ENCODE results near the gene G3BP1. TPM values are rescaled to one million over a fixed set of nuclear protein-coding genes. Genes with fewer than 3 reads are reported as not detected.
A peak's percentile ranks its signal among the peaks of the same experiment; 100 is the strongest.
"Not testable (repeated sequence)": the region's sequence is repeated elsewhere in the genome, so short reads cannot be mapped to it uniquely, and the experiment has no call there.

G3BP1 gene
- total and polyA plus RNA-seq, 5 donors: 25.5 to 121 (median 111) TPM

- DNase-seq (no peak), ATAC-seq (no peak)
- H3K27me3 ChIP-seq (ENCODE audit: control insufficient read depth, insufficient read depth): no peaks in the 10 kb centered on the region
- H3K4me1 ChIP-seq (ENCODE audit: control insufficient read depth, insufficient read depth, low read length): peaks cover 2% of the 10 kb centered on the region
- H3K9me3 ChIP-seq (ENCODE audit: control insufficient read depth, low read length): no peaks in the 10 kb centered on the region
- intact Hi-C loops (cut with DNase I): loop anchor here (5.0 to 10.0 kb wide), 4 partner anchors 445 to 692 kb away; no protein-coding TSS in a partner anchor
- no peak overlapping the region for H3K27ac ChIP-seq (ENCODE audit: low read length)
- no peak overlapping the region for H3K4me3 ChIP-seq (ENCODE audit: low read length)
Measured at GRCh38 chr5:151819830-151820229, 48.1 kb downstream of the G3BP1 start.

- intact Hi-C loops (cut with DNase I): loop anchor here (5.0 to 10.0 kb wide), 4 partner anchors 445 to 692 kb away; no protein-coding TSS in a partner anchor
- Histone ChIP-seq H3K9me3 (ENCODE audit: control insufficient read depth, low read length) (no peaks in the 10 kb centered on the region), H3K27me3 (ENCODE audit: control insufficient read depth, insufficient read depth) (no peaks in the 10 kb centered on the region), H3K4me1 (ENCODE audit: control insufficient read depth, insufficient read depth, low read length) (peaks cover 2% of the 10 kb centered on the region), H3K27ac (ENCODE audit: low read length) (no peak overlapping the region), H3K4me3 (ENCODE audit: low read length) (no peak overlapping the region)
- WGBS: 67% methylated on average over 3 of the region's 3 CpGs
- DNase-seq (no peak), ATAC-seq (no peak)
Measured at GRCh38 chr5:151820271-151820670, 48.5 kb downstream of the G3BP1 start.

GRCh38 chr5:151820903-151821302 is 49.1 kb downstream of the G3BP1 start:
- intact Hi-C loops (cut with DNase I): loop anchor here (5.0 to 10.0 kb wide), 4 partner anchors 444 to 691 kb away; no protein-coding TSS in a partner anchor
- Histone ChIP-seq H3K9me3 (ENCODE audit: control insufficient read depth, low read length) (no peaks in the 10 kb centered on the region), H3K4me1 (ENCODE audit: control insufficient read depth, insufficient read depth, low read length) (peaks cover 2% of the 10 kb centered on the region), H3K4me3 (ENCODE audit: low read length) (no peak overlapping the region), H3K27me3 (ENCODE audit: control insufficient read depth, insufficient read depth) (no peaks in the 10 kb centered on the region), H3K27ac (ENCODE audit: low read length) (no peak overlapping the region)
- no peak for DNase-seq
- no peak for ATAC-seq
- 53% methylated on average over 1 of the region's 1 CpG for WGBS

GRCh38 chr5:151822141-151822540 is 50.4 kb downstream of the G3BP1 start:
- ATAC-seq: no peak
- 96% methylated on average over 4 of the region's 4 CpGs for WGBS
- H3K9me3 ChIP-seq (ENCODE audit: control insufficient read depth, low read length): no peaks in the 10 kb centered on the region
- H3K4me1 ChIP-seq (ENCODE audit: control insufficient read depth, insufficient read depth, low read length): peaks cover 2% of the 10 kb centered on the region
- intact Hi-C loops (cut with DNase I): loop anchor here (5.0 to 10.0 kb wide), 4 partner anchors 443 to 690 kb away; no protein-coding TSS in a partner anchor
- no peak overlapping the region for H3K4me3 ChIP-seq (ENCODE audit: low read length)
- no peaks in the 10 kb centered on the region for H3K27me3 ChIP-seq (ENCODE audit: control insufficient read depth, insufficient read depth)
- DNase-seq: no peak
- H3K27ac ChIP-seq (ENCODE audit: low read length): no peak overlapping the region

GRCh38 chr5:151825445-151825844 is 53.7 kb downstream of the G3BP1 start:
- Histone ChIP-seq H3K27me3 (ENCODE audit: control insufficient read depth, insufficient read depth) (no peaks in the 10 kb centered on the region), H3K9me3 (ENCODE audit: control insufficient read depth, low read length) (no peaks in the 10 kb centered on the region), H3K4me3 (ENCODE audit: low read length) (no peak overlapping the region), H3K27ac (ENCODE audit: low read length) (no peak overlapping the region), H3K4me1 (ENCODE audit: control insufficient read depth, insufficient read depth, low read length) (no peaks in the 10 kb centered on the region)
- 6% methylated on average over 1 of the region's 1 CpG for WGBS
- DNase-seq: peak in 1 of 3 donors; percentile 21
- intact Hi-C loops (cut with DNase I): loop anchor here (2.0 to 10.0 kb wide), 6 partner anchors 317 to 682 kb away; no protein-coding TSS in a partner anchor
- peak; percentile 81 to 90 for ATAC-seq

GRCh38 chr5:151829370-151829769 is 57.6 kb downstream of the G3BP1 start:
- DNase-seq: no peak
- Histone ChIP-seq H3K27me3 (ENCODE audit: control insufficient read depth, insufficient read depth) (no peaks in the 10 kb centered on the region), H3K9me3 (ENCODE audit: control insufficient read depth, low read length) (no peaks in the 10 kb centered on the region), H3K27ac (ENCODE audit: low read length) (no peak overlapping the region), H3K4me1 (ENCODE audit: control insufficient read depth, insufficient read depth, low read length) (no peaks in the 10 kb centered on the region), H3K4me3 (ENCODE audit: low read length) (no peak overlapping the region)
- ATAC-seq: no peak
- 96% methylated on average over 1 of the region's 1 CpG for WGBS
- intact Hi-C loops (cut with DNase I): loop anchor here (2.0 to 10.0 kb wide), 6 partner anchors 313 to 678 kb away; no protein-coding TSS in a partner anchor

- H3K9me3 ChIP-seq (ENCODE audit: control insufficient read depth, low read length); DNase-seq; H3K4me3 ChIP-seq (ENCODE audit: low read length); intact Hi-C loops (cut with DNase I); H3K27me3 ChIP-seq (ENCODE audit: control insufficient read depth, insufficient read depth); H3K4me1 ChIP-seq (ENCODE audit: control insufficient read depth, insufficient read depth, low read length); H3K27ac ChIP-seq (ENCODE audit: low read length); ATAC-seq: not testable (repeated sequence)
- WGBS: 96% methylated on average over 4 of the region's 4 CpGs
Measured at GRCh38 chr5:151832843-151833242, 61.1 kb downstream of the G3BP1 start.

GRCh38 chr5:151846765-151847164 is 75.0 kb downstream of the G3BP1 start:
- Histone ChIP-seq H3K4me1 (ENCODE audit: control insufficient read depth, insufficient read depth, low read length) (no peaks in the 10 kb centered on the region), H3K27me3 (ENCODE audit: control insufficient read depth, insufficient read depth) (no peaks in the 10 kb centered on the region), H3K27ac (ENCODE audit: low read length) (no peak overlapping the region), H3K9me3 (ENCODE audit: control insufficient read depth, low read length) (no peaks in the 10 kb centered on the region), H3K4me3 (ENCODE audit: low read length) (no peak overlapping the region)
- DNase-seq (no peak), ATAC-seq (no peak)
- intact Hi-C loops (cut with DNase I): no loop called here

GRCh38 chr5:151847871-151848270 is 76.1 kb downstream of the G3BP1 start:
- no peak for ATAC-seq
- no peaks in the 10 kb centered on the region for H3K4me1 ChIP-seq (ENCODE audit: control insufficient read depth, insufficient read depth, low read length)
- WGBS: 13% methylated on average over 1 of the region's 1 CpG
- no peak overlapping the region for H3K4me3 ChIP-seq (ENCODE audit: low read length)
- H3K27me3 ChIP-seq (ENCODE audit: control insufficient read depth, insufficient read depth): no peaks in the 10 kb centered on the region
- intact Hi-C loops (cut with DNase I): no loop called here
- no peak overlapping the region for H3K27ac ChIP-seq (ENCODE audit: low read length)
- no peaks in the 10 kb centered on the region for H3K9me3 ChIP-seq (ENCODE audit: control insufficient read depth, low read length)
- no peak for DNase-seq

- 90% methylated on average over 4 of the region's 4 CpGs for WGBS
- H3K27me3 ChIP-seq (ENCODE audit: control insufficient read depth, insufficient read depth): no peaks in the 10 kb centered on the region
- H3K4me1 ChIP-seq (ENCODE audit: control insufficient read depth, insufficient read depth, low read length): no peaks in the 10 kb centered on the region
- DNase-seq: no peak
- H3K27ac ChIP-seq (ENCODE audit: low read length): no peak overlapping the region
- ATAC-seq: no peak
- no peaks in the 10 kb centered on the region for H3K9me3 ChIP-seq (ENCODE audit: control insufficient read depth, low read length)
- intact Hi-C loops (cut with DNase I): no loop called here
- H3K4me3 ChIP-seq (ENCODE audit: low read length): no peak overlapping the region
Measured at GRCh38 chr5:151855701-151856100, 83.9 kb downstream of the G3BP1 start.

GRCh38 chr5:151856861-151857260 is 85.1 kb downstream of the G3BP1 start:
- intact Hi-C loops (cut with DNase I): no loop called here
- no peaks in the 10 kb centered on the region for H3K9me3 ChIP-seq (ENCODE audit: control insufficient read depth, low read length)
- no peaks in the 10 kb centered on the region for H3K27me3 ChIP-seq (ENCODE audit: control insufficient read depth, insufficient read depth)
- ATAC-seq: no peak
- H3K4me1 ChIP-seq (ENCODE audit: control insufficient read depth, insufficient read depth, low read length): no peaks in the 10 kb centered on the region
- H3K27ac ChIP-seq (ENCODE audit: low read length): no peak overlapping the region
- DNase-seq: no peak
- 87% methylated on average over 5 of the region's 5 CpGs for WGBS
- no peak overlapping the region for H3K4me3 ChIP-seq (ENCODE audit: low read length)

GRCh38 chr5:151860867-151861266 is 89.1 kb downstream of the G3BP1 start:
- H3K4me3 ChIP-seq (ENCODE audit: low read length); ATAC-seq; intact Hi-C loops (cut with DNase I); DNase-seq; H3K27me3 ChIP-seq (ENCODE audit: control insufficient read depth, insufficient read depth); H3K4me1 ChIP-seq (ENCODE audit: control insufficient read depth, insufficient read depth, low read length); H3K27ac ChIP-seq (ENCODE audit: low read length); H3K9me3 ChIP-seq (ENCODE audit: control insufficient read depth, low read length): not testable (repeated sequence)
- WGBS: 85% methylated on average over 3 of the region's 4 CpGs

Measured in right cardiac atrium (tissue), 5 donors.